ENCODE data around the gene MAVS. TPM values are rescaled to one million over a fixed set of nuclear protein-coding genes. Genes with fewer than 3 reads are reported as not detected.
A peak's percentile ranks its signal among the peaks of the same experiment; 100 is the strongest.

Gene MAVS
- total RNA-seq, 1 experiment from 2014 or later, result 24.2 TPM

- H3K18ac ChIP-seq (ENCODE audit: insufficient read length, low read depth, low read length), result no peak overlapping the region
- H3T11ph ChIP-seq (ENCODE audit: low read length), result no peak overlapping the region
- H3K4ac ChIP-seq (ENCODE audit: low read depth, low read length), result no peak overlapping the region
- H3K27me3 ChIP-seq (ENCODE audit: insufficient read depth, low read length), result no peaks in the 10 kb centered on the region
- Mint-ChIP-seq H3K36me3 (ENCODE audit: insufficient read depth in 1 of 3, low read depth in 3 of 3) (peaks cover 9 to 20% (median 14%) of the 10 kb centered on the region in 3 experiments), H3K4me1 (peaks cover 13 to 15% of the 10 kb centered on the region in 2 experiments), H3K27me3 (ENCODE audit: low read depth) (no peaks in the 10 kb centered on the region), H3K27ac (0 out of 7 replicates have a peak overlapping the region, but pooled peaks of 1 of the 3 experiments have one; percentile 49), H3K9me3 (peaks cover 4 to 5% of the 10 kb centered on the region in 2 experiments; a peak in 2 of 5 replicates), H3K4me3 (no peak overlapping the region)
- H3K23ac ChIP-seq (ENCODE audit: insufficient read length, low read depth, low read length), result no peak overlapping the region
- H2BK12ac ChIP-seq (ENCODE audit: insufficient read length, low read depth, low read length), result no peak overlapping the region
- no peaks in the 10 kb centered on the region; the same call in 1 of the 2 replicates for H3K4me1 ChIP-seq (ENCODE audit: insufficient read depth, low read length)
- H3K27ac ChIP-seq (ENCODE audit: insufficient read length, low read depth, low read length), result no peak overlapping the region
- no peak overlapping the region for H3K4me2 ChIP-seq (ENCODE audit: insufficient read depth, insufficient read length, low read length)
- H3K56ac ChIP-seq (ENCODE audit: insufficient read length, low read depth, low read length), result no peak overlapping the region
- no peaks in the 10 kb centered on the region for H3K9me3 ChIP-seq (ENCODE audit: control insufficient read depth, low read depth, low read length)
- H3K9ac ChIP-seq (ENCODE audit: extremely low read depth, insufficient read length, low read length), result no peak overlapping the region
- no peak overlapping the region for H2BK120ac ChIP-seq (ENCODE audit: low read depth, low read length, poor library complexity, severe bottlenecking)
- H2AK5ac ChIP-seq (ENCODE audit: insufficient read length, low read length), result no peak overlapping the region
- H4K91ac ChIP-seq (ENCODE audit: insufficient read length, low read depth, low read length), result no peak overlapping the region
- no peak overlapping the region for H2AFZ ChIP-seq (ENCODE audit: low read length)
- no peak overlapping the region for H2BK20ac ChIP-seq (ENCODE audit: low read depth, low read length, poor library complexity, severe bottlenecking)
- H2BK15ac ChIP-seq (ENCODE audit: low read depth, low read length), result no peak overlapping the region
- no peaks in the 10 kb centered on the region for H4K20me1 ChIP-seq (ENCODE audit: control insufficient read depth, insufficient read depth, insufficient read length)
- WGBS (ENCODE audit: extremely low coverage, insufficient read length, low lambda C conversion rate), result no CpG with 5 or more reads among the region's 3 CpGs
- H3K14ac ChIP-seq (ENCODE audit: insufficient read depth, low read length), result no peak overlapping the region
- H3K79me2 ChIP-seq (ENCODE audit: insufficient read depth, low read length), result peaks cover 12% of the 10 kb centered on the region
- H3K23me2 ChIP-seq (ENCODE audit: insufficient read length, low read depth, low read length, poor library complexity, severe bottlenecking), result peaks cover 13% of the 10 kb centered on the region
- TF ChIP-seq CTCF (conservative IDR thresholded peaks at IDR 0.05), result no peak
- no peak overlapping the region for H4K5ac ChIP-seq (ENCODE audit: insufficient read length, low read depth, low read length)
- no peak overlapping the region for H4K8ac ChIP-seq (replicated peaks; ENCODE audit: insufficient read length, low read depth, low read length)
- no peak overlapping the region for H2BK5ac ChIP-seq (ENCODE audit: insufficient read length, low read length)
- DNase-seq, result no peak
- no peaks in the 10 kb centered on the region for H3K79me1 ChIP-seq (ENCODE audit: insufficient read depth, low read depth, low read length, poor library complexity, severe bottlenecking)
These were observed 39.1 kb downstream of the MAVS start for GRCh38 chr20:3885715-3886114.
